Lower leg skin (tissue), 3 donors: ENCODE results near the gene RSBN1L.

Experiments
- POLR2A ChIP-seq, 2 donors: fragments of 450-650 bp; IDR thresholded peaks; one replicate each; pipeline ENCODE4 v1.6.1; 2016 to 2017; ENCODE audit warnings: antibody characterized with exemption in 2 of 2, mild to moderate bottlenecking in 1 of 2, moderate library complexity in 1 of 2
- TF ChIP-seq, protein P1 (sequence below), 3 donors: fragments of 450-650 bp; IDR thresholded peaks; one replicate each; pipeline ENCODE4 v1.5.1; 2016; ENCODE audit warnings: antibody characterized with exemption in 3 of 3, mild to moderate bottlenecking in 3 of 3, moderate library complexity in 2 of 3

DNA sequence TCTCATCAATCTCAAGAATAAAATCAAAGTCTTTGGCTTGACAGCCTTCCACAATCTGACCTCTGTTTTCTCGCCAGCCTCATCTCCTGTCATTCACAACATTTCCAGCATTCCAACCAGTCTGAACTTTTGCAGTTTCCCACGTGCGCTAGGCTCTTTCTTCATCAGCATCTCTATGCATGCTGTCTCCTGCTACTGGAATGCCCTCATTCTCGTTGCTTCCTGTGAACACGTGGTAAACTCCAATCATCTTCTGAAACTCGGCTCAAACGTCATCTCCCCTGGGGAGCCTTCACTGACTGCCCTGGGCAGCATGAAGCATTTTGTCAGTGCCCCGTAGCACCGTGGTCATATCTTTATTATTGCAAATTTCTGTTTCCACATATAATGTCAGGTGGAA, 12.2 kb upstream of the RSBN1L start:
- TF ChIP-seq, protein P1, sequence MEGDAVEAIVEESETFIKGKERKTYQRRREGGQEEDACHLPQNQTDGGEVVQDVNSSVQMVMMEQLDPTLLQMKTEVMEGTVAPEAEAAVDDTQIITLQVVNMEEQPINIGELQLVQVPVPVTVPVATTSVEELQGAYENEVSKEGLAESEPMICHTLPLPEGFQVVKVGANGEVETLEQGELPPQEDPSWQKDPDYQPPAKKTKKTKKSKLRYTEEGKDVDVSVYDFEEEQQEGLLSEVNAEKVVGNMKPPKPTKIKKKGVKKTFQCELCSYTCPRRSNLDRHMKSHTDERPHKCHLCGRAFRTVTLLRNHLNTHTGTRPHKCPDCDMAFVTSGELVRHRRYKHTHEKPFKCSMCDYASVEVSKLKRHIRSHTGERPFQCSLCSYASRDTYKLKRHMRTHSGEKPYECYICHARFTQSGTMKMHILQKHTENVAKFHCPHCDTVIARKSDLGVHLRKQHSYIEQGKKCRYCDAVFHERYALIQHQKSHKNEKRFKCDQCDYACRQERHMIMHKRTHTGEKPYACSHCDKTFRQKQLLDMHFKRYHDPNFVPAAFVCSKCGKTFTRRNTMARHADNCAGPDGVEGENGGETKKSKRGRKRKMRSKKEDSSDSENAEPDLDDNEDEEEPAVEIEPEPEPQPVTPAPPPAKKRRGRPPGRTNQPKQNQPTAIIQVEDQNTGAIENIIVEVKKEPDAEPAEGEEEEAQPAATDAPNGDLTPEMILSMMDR (IDR thresholded peaks at IDR 0.05), result no peak
- TF ChIP-seq POLR2A (IDR thresholded peaks at IDR 0.05), result no peak
